MCF 10A (cell line): ENCODE data around the gene ADAM22. TPM values are rescaled to one million over a fixed set of nuclear protein-coding genes. Genes with fewer than 3 reads are reported as not detected.
A peak's percentile ranks its signal among the peaks of the same experiment; 100 is the strongest.

Experiments used
- BruUV-seq: library from RNA; stranded (reverse); fragments of 400-500 nt; replicated peaks from 2 replicates; lab custom pipeline; 2021; lab: Mats Ljungman, UMichigan
- CTCF ChIA-PET: fragments of 300-600 bp; sonication (Branson Sonifier 250); formaldehyde crosslinking; extraction: SDS; loops from one replicate; lab custom pipeline; 2021; ENCODE audit warnings: antibody characterized with exemption, inconsistent platforms; lab: Yijun Ruan, JAX
- POLR2A ChIA-PET: fragments of 300-600, 350-650 bp; sonication (Branson Sonifier 250); formaldehyde crosslinking; extraction: SDS; loops from one replicate; lab custom pipeline; 2020; ENCODE audit warnings: antibody characterized with exemption, inconsistent platforms; lab: Yijun Ruan, JAX
- DNase-seq: peaks from one replicate; pipeline ENCODE4 v3.0.0-alpha.2; 2018; ENCODE audit not compliant: unreplicated experiment
- H3K27ac Mint-ChIP-seq: one replicate; pipeline ENCODE4 v1.8.0; 2022; ENCODE audit warnings: mild to moderate bottlenecking, low read depth, mixed read lengths; ENCODE audit not compliant: unreplicated experiment
- H3K27me3 Mint-ChIP-seq: one replicate; pipeline ENCODE4 v1.8.0; 2022; ENCODE audit warnings: mixed read lengths; ENCODE audit not compliant: insufficient read depth, unreplicated experiment
- H3K36me3 Mint-ChIP-seq: one replicate; pipeline ENCODE4 v1.8.0; 2022; ENCODE audit warnings: mild to moderate bottlenecking, moderate library complexity, mixed read lengths; ENCODE audit not compliant: insufficient read depth, unreplicated experiment
- H3K4me1 Mint-ChIP-seq: one replicate; pipeline ENCODE4 v1.8.0; 2022; ENCODE audit warnings: mixed read lengths; ENCODE audit not compliant: insufficient read depth, unreplicated experiment
- H3K4me3 Mint-ChIP-seq: one replicate; pipeline ENCODE4 v1.8.0; 2022; ENCODE audit warnings: mild to moderate bottlenecking, moderate library complexity, mixed read lengths; ENCODE audit not compliant: unreplicated experiment
- H3K9me3 Mint-ChIP-seq: one replicate; pipeline ENCODE4 v1.8.0; 2022; ENCODE audit warnings: mixed read lengths; ENCODE audit not compliant: unreplicated experiment
- CTCF ChIP-seq: fragments of 200-600 bp; IDR thresholded peaks from one replicate; pipeline ENCODE4 v1.8.0; 2022; ENCODE audit warnings: antibody characterized with exemption, mild to moderate bottlenecking; ENCODE audit not compliant: unreplicated experiment
- intact Hi-C: fragments of 100-400 bp; cut with micrococcal nuclease; formaldehyde crosslinking; loops from 2 replicates; pipeline ENCODE4 v1.14.1; 2022
- total RNA-seq: library from RNA; stranded (reverse); gene quantifications from 2 replicates; pipeline ENCODE4 v1.2.3, GENCODE V29; 2022

The ADAM22 gene
- total RNA-seq, 1 experiment from 2014 or later = not detected

- no TSS peak for BruUV-seq
- CTCF ChIA-PET = interaction anchor here (0.6 kb wide), 1 partner anchor 14 kb away, joined by 4 read pairs; no protein-coding TSS in a partner anchor
These were observed 50.0 kb downstream of the ADAM22 start for GRCh38 chr7:87984088-87984487.

DNA sequence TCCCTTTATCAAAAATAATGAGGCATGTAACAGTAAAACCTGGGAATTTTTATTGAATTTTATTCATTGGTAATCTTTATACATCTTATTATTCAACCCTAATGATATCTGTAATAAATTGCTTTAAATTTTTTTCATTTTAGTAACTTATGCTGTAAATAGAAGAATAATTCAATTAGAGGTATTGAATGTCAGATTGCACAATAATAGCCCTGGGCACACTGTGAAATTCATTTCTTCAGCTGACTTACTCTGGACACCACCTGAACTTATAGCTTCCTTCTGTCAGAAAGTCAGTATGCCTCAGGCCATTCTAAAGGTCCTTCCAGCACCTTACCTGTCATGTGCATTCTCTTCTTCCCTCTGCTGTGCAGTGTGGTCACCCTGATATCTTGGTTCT is 59.2 kb downstream of the ADAM22 start:
- TF ChIP-seq CTCF = no peak
- Mint-ChIP-seq H3K27me3 (peaks cover 3% of the 10 kb centered on the region), H3K36me3 (no peaks in the 10 kb centered on the region), H3K4me1 (no peaks in the 10 kb centered on the region), H3K9me3 (no peaks in the 10 kb centered on the region), H3K27ac (no peak overlapping the region), H3K4me3 (no peak overlapping the region)
- peak; percentile 4 for DNase-seq
- intact Hi-C loops = no loop called here
- CTCF ChIA-PET = interaction anchor here (0.6 kb wide), 1 partner anchor 239 kb away, joined by 3 read pairs; no protein-coding TSS in a partner anchor
- BruUV-seq = no TSS peak
- POLR2A ChIA-PET = interaction anchor here (0.7 kb wide), 1 partner anchor 52 kb away, joined by 4 read pairs; no protein-coding TSS in a partner anchor

More at GRCh38 chr7:87984088-87984487, 50.0 kb downstream of the ADAM22 start:
- Mint-ChIP-seq H3K4me1 (no peaks in the 10 kb centered on the region), H3K36me3 (no peaks in the 10 kb centered on the region), H3K27ac (no peak overlapping the region), H3K27me3 (no peaks in the 10 kb centered on the region), H3K9me3 (no peaks in the 10 kb centered on the region), H3K4me3 (no peak overlapping the region)
- POLR2A ChIA-PET = interaction anchor here (0.6 kb wide), 1 partner anchor 19 kb away, joined by 3 read pairs; no protein-coding TSS in a partner anchor
- intact Hi-C loops = no loop called here
- no peak for TF ChIP-seq CTCF
- no peak for DNase-seq

- CTCF ChIA-PET = no interaction called here
- no peak overlapping the region for H3K27ac Mint-ChIP-seq
- no peaks in the 10 kb centered on the region for H3K36me3 Mint-ChIP-seq
- DNase-seq = no peak
- H3K4me1 Mint-ChIP-seq = no peaks in the 10 kb centered on the region
- H3K27me3 Mint-ChIP-seq = peaks cover 36% of the 10 kb centered on the region
- no peaks in the 10 kb centered on the region for H3K9me3 Mint-ChIP-seq
- intact Hi-C loops = no loop called here
- no TSS peak for BruUV-seq
- no peak overlapping the region for H3K4me3 Mint-ChIP-seq
- POLR2A ChIA-PET = no interaction called here
- no peak for TF ChIP-seq CTCF
These were observed 65.2 kb downstream of the ADAM22 start for GRCh38 chr7:87999261-87999660.

GRCh38 chr7:88001744-88002530 is 67.9 kb downstream of the ADAM22 start:
- no peak for DNase-seq
- CTCF ChIA-PET = interaction anchor here (0.7 to 1.1 kb wide), 3 partner anchors 15 to 491 kb away, joined by 3 read pairs; no protein-coding TSS in a partner anchor
- no peak for TF ChIP-seq CTCF
- peaks cover 36% of the 10 kb centered on the region for H3K27me3 Mint-ChIP-seq
- intact Hi-C loops = no loop called here
- no TSS peak for BruUV-seq
- no peak overlapping the region for H3K4me3 Mint-ChIP-seq
- H3K9me3 Mint-ChIP-seq = no peaks in the 10 kb centered on the region
- H3K27ac Mint-ChIP-seq = no peak overlapping the region
- POLR2A ChIA-PET = no interaction called here
- H3K4me1 Mint-ChIP-seq = no peaks in the 10 kb centered on the region
- H3K36me3 Mint-ChIP-seq = no peaks in the 10 kb centered on the region
